ENCODE results near the gene CABP1.
"Not testable (repeated sequence)": the region's sequence is repeated elsewhere in the genome, so short reads cannot be mapped to it uniquely, and the experiment has no call there.

- TF ChIP-seq ONECUT2 (CRISPR knock-in tag; IDR thresholded peaks at IDR 0.05); ZFX (CRISPR knock-in tag; IDR thresholded peaks at IDR 0.05; ENCODE audit: low read depth); UBTF (CRISPR knock-in tag; IDR thresholded peaks at IDR 0.05); JUND (CRISPR knock-in tag; IDR thresholded peaks at IDR 0.05); ZNF362 (CRISPR knock-in tag; IDR thresholded peaks at IDR 0.05; ENCODE audit: borderline replicate concordance); EP300 (IDR thresholded peaks at IDR 0.05; ENCODE audit: low read depth in 2 of 2, low read length in 2 of 2); EP300 (CRISPR knock-in tag; IDR thresholded peaks at IDR 0.05; ENCODE audit: borderline replicate concordance); SALL2 (CRISPR knock-in tag; IDR thresholded peaks at IDR 0.05); ZNF629 (CRISPR knock-in tag; conservative IDR thresholded peaks at IDR 0.05); ZNF496 (CRISPR knock-in tag; IDR thresholded peaks at IDR 0.05; ENCODE audit: insufficient replicate concordance); CTCF (CRISPR knock-in tag; IDR thresholded peaks at IDR 0.05); PCBP2 (optimal IDR thresholded peaks at IDR 0.05; ENCODE audit: low read depth, low read length, poor library complexity, severe bottlenecking): not testable (repeated sequence)
These were observed 23.2 kb upstream of the CABP1 start for GRCh38 chr12:120617193-120617592.
